Right cardiac atrium (tissue), 5 donors: ENCODE data around the gene ACOXL. TPM values are rescaled to one million over a fixed set of nuclear protein-coding genes. Genes with fewer than 3 reads are reported as not detected.
A peak's percentile ranks its signal among the peaks of the same experiment; 100 is the strongest.
"Not testable (repeated sequence)": the region's sequence is repeated elsewhere in the genome, so short reads cannot be mapped to it uniquely, and the experiment has no call there.

Experiments
- ATAC-seq, 2 donors: fragments of 200-7000 bp; cut with Tn5 transposase; one replicate each; pipeline versions ENCODE4 v1.8.0 to v1.9.1; 2020; ENCODE audit warnings: moderate library complexity in 2 of 2, mild to moderate bottlenecking in 1 of 2
- DNase-seq, 3 donors: peaks; one replicate each; pipeline ENCODE4 v3.0.0-alpha.2; 2020
- H3K27ac ChIP-seq: one replicate; pipeline ENCODE4 v1.5.1; 2013; ENCODE audit warnings: mild to moderate bottlenecking, low read length, control low read depth, moderate library complexity
- H3K27me3 ChIP-seq: one replicate; pipeline ENCODE4 v1.6.1; 2013; ENCODE audit not compliant: control insufficient read depth, insufficient read depth
- H3K4me1 ChIP-seq: one replicate; pipeline ENCODE4 v1.6.1; 2013; ENCODE audit warnings: low read length; ENCODE audit not compliant: control insufficient read depth, insufficient read depth
- H3K4me3 ChIP-seq: one replicate; pipeline ENCODE4 v1.5.1; 2013; ENCODE audit warnings: low read length, control low read depth
- H3K9me3 ChIP-seq: one replicate; pipeline ENCODE4 v1.6.1; 2013; ENCODE audit warnings: low read length; ENCODE audit not compliant: control insufficient read depth
- WGBS: extraction: QIAGEN DNeasy Blood & Tissue Kit; methylation state at CpG from one replicate; pipeline ENCODE4 v1.1.7; 2013; 5-methylcytosine and 5-hydroxymethylcytosine counted together
- intact Hi-C, 4 donors: fragments of 100-400 bp; cut with DNase I; formaldehyde crosslinking; loops; one replicate each; pipeline versions ENCODE4 v1.11.0 to v1.14.0; 2022 to 2023
- polyA plus RNA-seq: library from polyadenylated mRNA; stranded (reverse); fragments of 200-250 nt; gene quantifications from one replicate; pipeline ENCODE4 v1.2.3, GENCODE V29; 2013
- total RNA-seq, 4 donors: library from RNA; stranded (reverse); fragmentation: NEBNext Ultra II Directional; extraction: Animal tissue kit (Norgen Biotek cat#: 25700); gene quantifications; one replicate each; pipeline ENCODE4 v1.2.1, GENCODE V29; 2021
- donor health status: healthy with polysubstance abuse.
- donor health status: DM: no; HTN: yes; CAD: no.
- donor health status: DM: no; HTN: no; CAD: no.
- donor health status: DM: no; HTN: yes; CAD: no; lungs with severe emphysema.
- donor health status: DM: yes; HTN: yes; CAD: no.

The ACOXL gene
- total and polyA plus RNA-seq, 5 donors, result 0.02 TPM; not detected in 4

DNA sequence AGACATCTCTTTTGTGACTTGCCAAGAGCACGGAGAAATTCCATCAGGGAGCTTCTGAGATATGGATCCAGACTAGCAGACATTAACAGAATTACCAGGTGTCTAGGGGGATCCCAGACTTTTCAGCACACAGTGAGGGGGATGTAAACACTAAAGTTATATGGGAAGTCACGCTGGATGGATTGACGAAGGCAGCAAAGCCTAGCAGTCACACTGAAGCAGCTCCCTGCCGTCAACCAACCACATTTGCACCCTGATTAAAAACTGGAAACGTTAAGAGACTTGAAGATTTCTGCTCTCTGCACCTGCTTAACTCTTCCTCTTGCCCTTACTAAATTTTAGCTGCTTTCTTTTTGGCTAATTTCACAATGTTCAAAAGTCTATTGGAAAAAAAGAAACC, 325.9 kb downstream of the ACOXL start:
- Histone ChIP-seq H3K4me3 (no peak overlapping the region), H3K27me3 (no peaks in the 10 kb centered on the region), H3K9me3 (peaks cover 4% of the 10 kb centered on the region), H3K27ac (no peak overlapping the region), H3K4me1 (no peaks in the 10 kb centered on the region)
- WGBS, result 54% methylated on average over 5 of the region's 5 CpGs
- intact Hi-C loops, result no loop called here
- DNase-seq (no peak), ATAC-seq (no peak)

DNA sequence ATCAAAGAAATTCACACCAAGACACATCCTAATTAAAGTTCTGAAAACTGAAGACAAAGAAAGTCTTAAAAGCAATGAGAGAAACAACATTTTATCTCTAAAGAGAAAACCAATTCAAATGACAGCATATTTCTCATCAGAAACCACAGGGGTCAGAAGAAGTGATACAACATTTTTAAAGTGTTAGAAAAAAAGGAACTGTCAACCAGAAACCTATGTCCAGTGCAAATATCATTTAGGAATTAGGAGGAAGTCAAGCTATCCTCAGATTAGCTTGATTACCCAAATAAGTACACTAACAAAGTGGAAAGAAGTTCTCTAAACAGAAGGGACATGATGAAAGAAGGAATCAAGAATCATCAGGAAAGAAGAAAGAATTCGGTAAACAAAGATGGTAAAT, 328.8 kb downstream of the ACOXL start:
- Histone ChIP-seq H3K4me1 (no peaks in the 10 kb centered on the region), H3K27me3 (no peaks in the 10 kb centered on the region), H3K9me3 (peaks cover 4% of the 10 kb centered on the region), H3K27ac (no peak overlapping the region), H3K4me3 (no peak overlapping the region)
- 88% methylated on average over 1 of the region's 1 CpG for WGBS
- DNase-seq, result no peak
- intact Hi-C loops, result no loop called here
- no peak for ATAC-seq

DNA sequence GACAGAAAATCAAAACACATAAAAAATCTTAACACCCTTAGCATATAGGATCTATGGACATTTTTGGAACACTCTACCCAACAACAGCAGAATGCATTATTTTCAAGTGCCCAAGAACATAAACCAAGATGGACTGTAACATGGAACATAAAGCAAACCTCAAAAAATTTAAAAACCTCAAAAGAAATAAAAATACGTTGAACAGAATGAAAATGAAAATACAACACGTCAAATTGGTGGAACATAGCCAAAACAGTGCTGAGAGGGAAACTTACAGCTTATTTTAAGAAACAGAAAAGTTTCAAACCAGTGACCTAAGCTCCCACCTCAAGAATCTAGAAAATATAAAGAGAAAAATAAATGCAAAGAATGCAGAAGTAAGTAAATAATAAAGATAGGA, 330.0 kb downstream of the ACOXL start:
- Histone ChIP-seq H3K27me3 (no peaks in the 10 kb centered on the region), H3K4me1 (no peaks in the 10 kb centered on the region), H3K27ac (no peak overlapping the region), H3K4me3 (no peak overlapping the region), H3K9me3 (peaks cover 4% of the 10 kb centered on the region)
- 56% methylated on average over 2 of the region's 2 CpGs for WGBS
- intact Hi-C loops, result no loop called here
- ATAC-seq (no peak), DNase-seq (no peak)

DNA sequence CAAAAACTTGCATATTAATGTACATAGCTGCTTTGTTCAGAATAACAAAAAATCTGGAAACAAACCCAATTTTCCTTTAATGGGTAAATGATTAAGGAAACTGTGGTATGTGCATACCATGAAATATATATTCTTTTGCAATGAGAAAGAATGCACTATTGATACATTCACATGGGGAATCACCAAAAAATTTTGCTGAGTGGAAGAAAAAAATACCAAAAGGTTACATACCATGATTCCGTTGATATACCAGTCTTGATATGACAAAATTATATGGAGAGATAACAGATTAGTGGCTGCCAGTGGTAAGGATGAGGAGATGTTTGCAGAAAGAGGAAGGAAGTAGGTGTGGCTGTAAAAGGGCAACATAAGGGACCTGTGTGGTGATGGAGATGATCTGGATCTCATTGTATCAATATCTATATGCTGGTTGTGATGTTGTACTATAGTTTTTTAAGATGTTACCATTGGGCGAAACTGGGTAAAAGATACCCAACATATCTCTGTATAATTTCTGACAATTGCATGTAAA, 333.8 kb downstream of the ACOXL start:
- H3K4me3 ChIP-seq, result no peak overlapping the region
- no peak for ATAC-seq
- no peak overlapping the region for H3K27ac ChIP-seq
- no peak for DNase-seq
- H3K4me1 ChIP-seq, result no peaks in the 10 kb centered on the region
- 85% methylated on average over 2 of the region's 2 CpGs for WGBS
- no peaks in the 10 kb centered on the region for H3K27me3 ChIP-seq
- no peaks in the 10 kb centered on the region for H3K9me3 ChIP-seq
- intact Hi-C loops, result no loop called here

DNA sequence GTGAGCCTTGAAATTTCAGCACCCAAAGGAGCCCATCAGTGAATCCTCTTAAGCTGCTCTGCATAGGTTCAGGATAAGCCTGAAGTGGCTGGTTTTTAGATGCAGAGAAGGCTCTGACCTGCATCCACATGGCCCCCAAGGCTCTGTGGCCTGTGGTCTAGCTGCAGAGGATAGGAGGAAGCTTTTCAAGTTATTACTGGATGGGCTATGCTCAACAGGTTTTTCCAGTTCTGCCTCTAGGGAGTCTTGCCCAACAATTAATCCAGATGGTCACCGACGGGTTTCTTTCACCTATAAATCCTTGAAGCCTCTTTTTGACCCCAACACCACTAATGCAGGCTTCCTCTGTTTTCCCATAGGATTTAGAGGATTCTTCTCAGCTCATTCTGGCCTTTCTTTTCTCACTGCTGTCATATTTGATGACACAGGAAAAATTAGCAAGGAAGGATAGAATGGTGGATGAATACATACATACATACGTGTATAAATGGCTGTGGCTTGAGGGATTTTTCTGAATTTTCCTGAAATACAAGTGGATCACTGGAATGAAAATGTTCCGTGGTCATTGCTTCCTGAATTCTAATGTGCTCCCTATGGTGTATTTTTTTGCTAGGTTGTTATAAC, 336.2 kb downstream of the ACOXL start:
- no peak overlapping the region for H3K4me3 ChIP-seq
- no peaks in the 10 kb centered on the region for H3K9me3 ChIP-seq
- DNase-seq, result no peak
- WGBS, result 86% methylated on average over 4 of the region's 4 CpGs
- no peak for ATAC-seq
- intact Hi-C loops, result no loop called here
- H3K4me1 ChIP-seq, result no peaks in the 10 kb centered on the region
- H3K27ac ChIP-seq, result no peak overlapping the region
- H3K27me3 ChIP-seq, result no peaks in the 10 kb centered on the region

DNA sequence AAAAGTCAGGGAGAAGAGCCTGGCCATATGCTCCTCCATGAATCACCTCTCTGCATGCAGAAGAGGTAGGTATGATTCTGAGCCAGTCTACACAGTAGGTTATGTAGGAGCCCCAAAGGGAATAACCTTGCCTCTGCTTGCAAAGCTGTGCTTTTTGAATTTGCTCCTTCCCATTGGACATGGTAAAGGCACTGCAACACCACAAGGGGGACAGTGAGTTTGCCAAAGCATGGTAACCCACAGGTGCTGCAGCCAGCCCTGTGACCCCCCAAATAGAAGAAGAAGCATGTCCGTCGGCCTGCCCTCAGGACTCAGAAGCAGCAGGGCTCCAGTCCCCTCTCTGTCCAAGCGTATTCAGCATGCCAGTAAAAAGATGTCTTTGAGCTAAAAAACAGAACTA, 337.3 kb downstream of the ACOXL start:
- DNase-seq (no peak), ATAC-seq (no peak)
- intact Hi-C loops, result no loop called here
- 97% methylated on average over 3 of the region's 3 CpGs for WGBS
- Histone ChIP-seq H3K9me3 (no peaks in the 10 kb centered on the region), H3K4me3 (no peak overlapping the region), H3K27ac (no peak overlapping the region), H3K4me1 (no peaks in the 10 kb centered on the region), H3K27me3 (no peaks in the 10 kb centered on the region)

DNA sequence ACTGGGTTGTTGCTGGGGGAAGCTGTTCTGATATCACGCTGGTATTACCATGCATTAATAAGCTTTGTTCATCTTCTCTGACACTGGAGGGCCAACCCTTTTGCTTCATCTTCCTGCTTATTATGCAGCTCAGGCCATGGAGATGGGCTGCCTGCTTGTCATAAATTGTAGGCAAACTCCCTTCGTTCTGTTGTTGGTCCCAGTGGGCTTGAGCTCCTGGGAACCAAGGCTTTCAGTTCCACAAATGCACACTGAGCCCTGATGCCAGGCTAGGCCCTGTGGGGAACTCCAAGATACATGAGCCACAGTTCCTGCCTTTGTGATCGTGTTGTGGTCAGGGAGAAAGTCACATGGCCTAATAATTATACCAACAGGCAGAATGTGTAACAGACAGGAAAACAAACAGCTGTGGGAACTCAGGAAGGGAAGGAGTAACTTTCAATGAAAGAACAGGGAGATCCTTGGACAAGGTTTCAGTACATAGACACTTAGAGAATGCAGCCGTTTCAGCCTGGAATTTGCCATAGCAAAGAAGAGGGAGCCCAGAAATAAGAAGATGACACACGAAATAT, 339.3 kb downstream of the ACOXL start:
- Histone ChIP-seq H3K9me3 (no peaks in the 10 kb centered on the region), H3K27me3 (no peaks in the 10 kb centered on the region), H3K27ac (no peak overlapping the region), H3K4me1 (no peaks in the 10 kb centered on the region), H3K4me3 (no peak overlapping the region)
- ATAC-seq (peak; percentile 69 to 78), DNase-seq (no peak)
- intact Hi-C loops, result no loop called here
- WGBS, result 39% methylated on average over 5 of the region's 5 CpGs

DNA sequence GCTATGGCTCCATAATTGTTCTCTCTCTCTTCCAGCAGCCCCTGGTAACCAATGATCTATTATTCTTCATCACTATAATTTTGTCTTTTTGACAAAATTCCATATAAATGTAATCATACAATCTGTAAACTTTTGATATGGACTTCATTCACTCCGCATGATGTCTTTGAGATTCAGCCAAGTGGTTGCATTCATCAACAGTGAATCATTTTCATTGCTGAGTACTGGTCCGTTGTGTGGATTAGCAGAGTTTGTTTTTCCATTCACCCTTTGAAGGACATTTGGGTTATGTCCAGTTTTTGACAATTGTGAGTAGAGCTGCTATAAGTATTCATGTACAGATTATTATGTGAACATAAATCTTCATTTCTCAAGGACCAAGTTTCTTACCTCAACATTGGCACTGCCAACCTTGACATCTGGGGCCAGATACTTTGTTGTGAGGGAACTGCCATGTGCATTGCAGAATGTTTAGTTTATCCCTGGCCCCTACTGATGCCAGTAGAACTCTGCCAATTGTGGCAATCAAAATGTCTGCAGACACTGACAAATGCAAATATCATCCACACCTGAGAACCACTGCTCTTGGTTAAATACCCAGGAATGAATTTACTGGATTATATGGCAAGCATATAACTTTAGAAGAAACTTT, 340.0 kb downstream of the ACOXL start:
- H3K27me3 ChIP-seq, result no peaks in the 10 kb centered on the region
- no peak overlapping the region for H3K27ac ChIP-seq
- no peak overlapping the region for H3K4me3 ChIP-seq
- no peaks in the 10 kb centered on the region for H3K9me3 ChIP-seq
- DNase-seq, result no peak
- peak; percentile 41 to 62 for ATAC-seq
- 25% methylated on average over 2 of the region's 2 CpGs for WGBS
- intact Hi-C loops, result no loop called here
- H3K4me1 ChIP-seq, result no peaks in the 10 kb centered on the region

DNA sequence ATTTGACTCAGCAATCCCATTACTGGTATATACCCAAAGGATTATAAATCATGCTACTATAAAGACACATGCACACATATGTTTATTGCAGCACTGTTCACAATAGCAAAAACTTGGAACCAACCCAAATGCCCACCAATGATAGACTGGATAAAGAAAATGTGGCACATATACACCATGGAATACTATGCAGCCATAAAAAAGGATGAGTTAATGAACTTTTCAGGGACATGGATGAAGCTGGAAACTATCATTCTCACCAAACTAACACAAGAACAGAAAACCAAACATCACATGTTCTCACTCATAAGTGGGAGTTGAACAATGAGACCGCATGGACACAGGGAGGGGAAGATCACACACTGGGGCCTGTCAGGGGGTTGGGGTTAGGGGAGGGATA, 350.3 kb downstream of the ACOXL start:
- ATAC-seq, DNase-seq, H3K27me3 ChIP-seq, H3K9me3 ChIP-seq, H3K27ac ChIP-seq, H3K4me1 ChIP-seq, intact Hi-C loops, H3K4me3 ChIP-seq: not testable (repeated sequence)
- WGBS, result 0% methylated on average over 1 of the region's 1 CpG

DNA sequence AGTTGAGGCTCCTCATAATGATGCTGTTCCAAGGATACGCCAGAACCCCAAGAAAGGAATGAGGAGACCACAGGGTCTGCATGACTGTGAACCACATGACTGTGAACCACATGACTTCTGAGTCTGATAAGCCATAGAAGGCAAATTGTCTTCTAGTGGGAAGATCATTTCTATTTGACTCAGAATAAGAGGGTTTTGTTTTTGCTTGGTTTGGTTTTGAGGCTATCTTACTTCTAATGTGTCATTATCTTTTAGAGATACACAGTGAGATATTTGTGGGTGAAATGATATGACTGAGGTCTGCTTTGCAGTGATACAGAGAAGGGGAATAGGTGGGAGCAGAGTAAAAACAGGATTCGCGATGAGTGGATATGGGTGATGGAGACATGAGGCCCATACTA, 359.4 kb downstream of the ACOXL start:
- H3K4me3 ChIP-seq, result no peak overlapping the region
- H3K27ac ChIP-seq, result no peak overlapping the region
- H3K4me1 ChIP-seq, result no peaks in the 10 kb centered on the region
- WGBS, result 88% methylated on average over 3 of the region's 3 CpGs
- DNase-seq (no peak), ATAC-seq (no peak)
- intact Hi-C loops, result no loop called here
- peaks cover 2% of the 10 kb centered on the region for H3K27me3 ChIP-seq
- no peaks in the 10 kb centered on the region for H3K9me3 ChIP-seq

DNA sequence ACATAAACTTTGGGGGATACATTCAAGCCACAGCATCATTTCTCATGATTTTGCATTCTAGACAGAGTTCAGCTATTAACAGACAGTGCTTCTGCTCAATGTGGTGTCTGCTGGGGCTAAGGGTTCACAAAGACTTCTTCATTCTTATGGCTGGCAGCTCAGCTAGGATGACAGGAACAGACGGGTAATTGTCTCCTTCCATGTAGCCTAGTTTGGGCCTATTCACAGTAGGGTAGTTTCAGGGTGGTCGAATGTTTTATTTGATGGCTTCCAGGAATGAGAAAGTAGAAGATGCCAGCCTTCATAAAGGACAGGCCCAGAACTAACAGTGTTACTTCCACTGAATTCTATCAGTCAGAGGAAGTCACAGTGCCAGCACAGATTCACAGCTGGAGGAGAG, 362.3 kb downstream of the ACOXL start:
- peaks cover 2% of the 10 kb centered on the region for H3K27me3 ChIP-seq
- 87% methylated on average over 2 of the region's 2 CpGs for WGBS
- H3K4me1 ChIP-seq, result no peaks in the 10 kb centered on the region
- no peak for ATAC-seq
- H3K4me3 ChIP-seq, result no peak overlapping the region
- H3K27ac ChIP-seq, result no peak overlapping the region
- no peaks in the 10 kb centered on the region for H3K9me3 ChIP-seq
- intact Hi-C loops, result no loop called here
- no peak for DNase-seq
